Measurements from ENCODE around the gene IFNK.

- TF ChIP-seq CHD4 (IDR thresholded peaks at IDR 0.05; ENCODE audit: borderline replicate concordance) (no peak), CTCF (IDR thresholded peaks at IDR 0.05) (no peak), NR3C1 (IDR thresholded peaks at IDR 0.05) (no peak), EHF (CRISPR knock-in tag; IDR thresholded peaks at IDR 0.05) (no peak), PHF8 (IDR thresholded peaks at IDR 0.05; ENCODE audit: borderline replicate concordance, low read depth) (no peak), ELK1 (IDR thresholded peaks at IDR 0.05; ENCODE audit: low read depth, low read length) (no peak)
These were observed 18.4 kb downstream of the IFNK start for GRCh38 chr9:27542508-27542907.
